Lower leg skin (tissue), 4 donors: Measurements from ENCODE around the gene GLT1D1. TPM values are rescaled to one million over a fixed set of nuclear protein-coding genes. Genes with fewer than 3 reads are reported as not detected.

Source experiments
- DNase-seq, 2 donors: peaks; one replicate each; pipeline ENCODE4 v3.0.0-alpha.2; 2019; ENCODE audit warnings: low spot score in 2 of 2
- H3K4me3 ChIP-seq: fragments of 200-600 bp; sonication (generic); 2 replicates; pipeline ENCODE4 v1.5.1; 2017; ENCODE audit warnings: mild to moderate bottlenecking, low read depth; ENCODE audit not compliant: poor library complexity, severe bottlenecking
- POLR2A ChIP-seq, 2 donors: fragments of 450-650 bp; IDR thresholded peaks; one replicate each; pipeline ENCODE4 v1.6.1; 2016 to 2017; ENCODE audit warnings: antibody characterized with exemption in 2 of 2, mild to moderate bottlenecking in 1 of 2, moderate library complexity in 1 of 2
- WGBS, 2 donors: methylation state at CpG; one replicate each; pipeline ENCODE4 v1.1.5; 2018; 5-methylcytosine and 5-hydroxymethylcytosine counted together
- intact Hi-C: fragments of 100-400 bp; cut with DNase I; formaldehyde crosslinking; loops from one replicate; pipeline ENCODE4 v1.15.0; 2023; ENCODE audit warnings: low total_unique reads
- total RNA-seq, 4 donors: library from RNA; depleted of rRNA; stranded (reverse); fragments of >200 nt; gene quantifications; one replicate each; pipeline ENCODE4 v1.1.0, GENCODE V29; 2016
- TF ChIP-seq, protein P1 (sequence below), 3 donors: fragments of 450-650 bp; IDR thresholded peaks; one replicate each; pipeline ENCODE4 v1.5.1; 2016; ENCODE audit warnings: antibody characterized with exemption in 3 of 3, mild to moderate bottlenecking in 3 of 3, moderate library complexity in 2 of 3

GLT1D1 gene
- total RNA-seq, 4 donors from 2014 or later: 1.5 to 2.2 (median 1.9) TPM

GRCh38 chr12:128982933-128983332 is 129.7 kb downstream of the GLT1D1 start:
- intact Hi-C loops: no loop called here
- no peak overlapping the region for H3K4me3 ChIP-seq
- TF ChIP-seq, protein P1, sequence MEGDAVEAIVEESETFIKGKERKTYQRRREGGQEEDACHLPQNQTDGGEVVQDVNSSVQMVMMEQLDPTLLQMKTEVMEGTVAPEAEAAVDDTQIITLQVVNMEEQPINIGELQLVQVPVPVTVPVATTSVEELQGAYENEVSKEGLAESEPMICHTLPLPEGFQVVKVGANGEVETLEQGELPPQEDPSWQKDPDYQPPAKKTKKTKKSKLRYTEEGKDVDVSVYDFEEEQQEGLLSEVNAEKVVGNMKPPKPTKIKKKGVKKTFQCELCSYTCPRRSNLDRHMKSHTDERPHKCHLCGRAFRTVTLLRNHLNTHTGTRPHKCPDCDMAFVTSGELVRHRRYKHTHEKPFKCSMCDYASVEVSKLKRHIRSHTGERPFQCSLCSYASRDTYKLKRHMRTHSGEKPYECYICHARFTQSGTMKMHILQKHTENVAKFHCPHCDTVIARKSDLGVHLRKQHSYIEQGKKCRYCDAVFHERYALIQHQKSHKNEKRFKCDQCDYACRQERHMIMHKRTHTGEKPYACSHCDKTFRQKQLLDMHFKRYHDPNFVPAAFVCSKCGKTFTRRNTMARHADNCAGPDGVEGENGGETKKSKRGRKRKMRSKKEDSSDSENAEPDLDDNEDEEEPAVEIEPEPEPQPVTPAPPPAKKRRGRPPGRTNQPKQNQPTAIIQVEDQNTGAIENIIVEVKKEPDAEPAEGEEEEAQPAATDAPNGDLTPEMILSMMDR (IDR thresholded peaks at IDR 0.05): no peak
- TF ChIP-seq POLR2A (IDR thresholded peaks at IDR 0.05): no peak
- no peak for DNase-seq
- 75 to 76% methylated on average over 9 of the region's 9 CpGs for WGBS, 2 donors

- DNase-seq: no peak
- no peak overlapping the region for H3K4me3 ChIP-seq
- TF ChIP-seq, protein P1 (IDR thresholded peaks at IDR 0.05): no peak
- no peak for TF ChIP-seq POLR2A (IDR thresholded peaks at IDR 0.05)
- intact Hi-C loops: no loop called here
- 77 to 90% methylated on average over 14 of the region's 14 CpGs for WGBS, 2 donors
These were observed 130.1 kb downstream of the GLT1D1 start for GRCh38 chr12:128983371-128983770.

DNA sequence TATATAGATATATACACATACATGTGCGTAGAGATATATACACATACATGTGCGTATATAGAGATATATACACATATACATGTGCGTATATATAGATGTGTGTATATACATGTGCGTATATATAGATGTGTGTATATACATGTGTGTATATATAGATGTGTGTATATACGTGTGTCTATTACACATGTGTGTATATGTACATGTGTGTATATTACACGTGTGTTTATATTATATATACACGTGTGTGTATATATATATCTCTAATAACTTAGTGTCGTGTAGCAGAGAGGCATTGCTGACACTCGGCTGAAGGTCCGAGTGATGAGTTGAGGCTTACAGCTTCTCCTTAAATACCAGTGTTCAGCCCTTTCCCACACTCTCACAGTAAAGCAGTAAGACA is 133.7 kb downstream of the GLT1D1 start:
- intact Hi-C loops: no loop called here
- TF ChIP-seq, protein P1 (IDR thresholded peaks at IDR 0.05): no peak
- TF ChIP-seq POLR2A (IDR thresholded peaks at IDR 0.05): no peak
- no peak overlapping the region for H3K4me3 ChIP-seq
- no peak for DNase-seq
- 80 to 91% methylated on average over 10 of the region's 10 CpGs for WGBS, 2 donors

DNA sequence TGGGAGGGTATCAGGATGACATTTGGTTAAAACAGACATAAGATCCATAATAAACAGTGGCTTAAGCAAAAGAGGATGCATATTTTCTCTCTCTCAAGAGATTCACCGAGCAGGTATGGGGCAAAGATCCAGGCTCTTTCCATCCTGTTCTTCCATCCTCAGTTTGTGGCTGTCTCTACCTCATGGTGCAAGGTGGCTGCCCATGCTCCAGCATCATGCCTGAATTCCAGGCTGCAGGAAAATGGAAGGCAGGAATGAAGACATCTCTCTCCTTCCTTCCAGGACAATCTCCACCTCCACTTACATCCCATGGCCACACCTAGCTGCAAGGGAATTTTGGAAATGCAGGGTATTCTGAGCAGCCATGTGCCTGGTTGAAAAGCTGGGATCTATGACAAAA is 136.0 kb downstream of the GLT1D1 start:
- intact Hi-C loops: no loop called here
- WGBS, 2 donors: 96% methylated on average over 1 of the region's 1 CpG
- no peak for DNase-seq
- H3K4me3 ChIP-seq: no peak overlapping the region
- no peak for TF ChIP-seq POLR2A (IDR thresholded peaks at IDR 0.05)
- TF ChIP-seq, protein P1 (IDR thresholded peaks at IDR 0.05): no peak

GRCh38 chr12:128991716-128992115 is 138.4 kb downstream of the GLT1D1 start:
- H3K4me3 ChIP-seq: no peak overlapping the region
- 52 to 75% methylated on average over 6 of the region's 6 CpGs for WGBS, 2 donors
- intact Hi-C loops: no loop called here
- TF ChIP-seq POLR2A (IDR thresholded peaks at IDR 0.05): no peak
- TF ChIP-seq, protein P1 (IDR thresholded peaks at IDR 0.05): no peak
- no peak for DNase-seq

DNA sequence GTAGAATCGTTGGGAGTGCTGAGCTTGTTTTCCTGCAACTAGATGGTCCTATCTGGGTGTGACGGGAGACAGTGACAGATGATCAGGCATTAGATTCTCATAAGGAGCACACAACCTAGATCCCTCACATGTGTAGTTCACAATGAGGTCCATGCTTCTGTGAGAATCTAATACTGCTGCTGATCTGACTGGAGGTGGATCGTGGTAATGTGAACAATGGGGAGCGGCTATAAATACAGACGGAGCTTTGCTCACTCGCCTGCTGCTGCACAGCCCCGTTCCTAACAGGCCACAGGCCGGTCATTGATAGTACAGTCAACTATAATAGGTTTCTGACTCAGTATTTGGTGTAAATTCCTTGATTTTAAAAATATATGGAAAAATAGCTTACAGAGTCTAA is 138.8 kb downstream of the GLT1D1 start:
- H3K4me3 ChIP-seq: no peak overlapping the region
- TF ChIP-seq POLR2A (IDR thresholded peaks at IDR 0.05): no peak
- TF ChIP-seq, protein P1 (IDR thresholded peaks at IDR 0.05): no peak
- intact Hi-C loops: no loop called here
- no peak for DNase-seq
- 76 to 87% methylated on average over 8 of the region's 8 CpGs for WGBS, 2 donors
